Hematopoietic multipotent progenitor cell treated with erythropoietin and hydrocortisone succinate and interleukin-3 and kit ligand, for 8 days (in vitro differentiated cells): ENCODE measurements around the gene ASAP3.

Experiments
- DNase-seq: peaks from one replicate; pipeline ENCODE4 v3.0.0-alpha.2; 2015

ASAP3 gene

GRCh38 chr1:23422241-23422877 is 61.6 kb downstream of the ASAP3 start:
- peak; percentile 88 for DNase-seq

GRCh38 chr1:23421753-23422240 is 62.2 kb downstream of the ASAP3 start:
- peak; percentile 39 for DNase-seq

- DNase-seq: no peak
Observed at GRCh38 chr1:23421343-23421742, 62.6 kb downstream of the ASAP3 start.

- no peak for DNase-seq
Observed at GRCh38 chr1:23420778-23421177, 63.2 kb downstream of the ASAP3 start.

- no peak for DNase-seq
Observed at GRCh38 chr1:23419180-23419579, 64.8 kb downstream of the ASAP3 start.

- DNase-seq: peak; percentile 79
Observed at GRCh38 chr1:23417570-23417969, 66.4 kb downstream of the ASAP3 start.

- no peak for DNase-seq
Observed at GRCh38 chr1:23416964-23417363, 67.0 kb downstream of the ASAP3 start.

GRCh38 chr1:23408797-23409290 is 75.1 kb downstream of the ASAP3 start:
- no peak for DNase-seq

GRCh38 chr1:23407016-23407630 is 76.9 kb downstream of the ASAP3 start:
- DNase-seq: no peak

GRCh38 chr1:23405946-23406345 is 78.0 kb downstream of the ASAP3 start:
- DNase-seq: no peak

GRCh38 chr1:23403735-23404486 is 80.1 kb downstream of the ASAP3 start:
- peak; percentile 97 for DNase-seq

GRCh38 chr1:23403355-23403734 is 80.6 kb downstream of the ASAP3 start:
- no peak for DNase-seq

- peak; percentile 23 for DNase-seq
Observed at GRCh38 chr1:23403038-23403336, 81.0 kb downstream of the ASAP3 start.

GRCh38 chr1:23402286-23403037 is 81.5 kb downstream of the ASAP3 start:
- DNase-seq: no peak

- DNase-seq: no peak
Observed at GRCh38 chr1:23401313-23401712, 82.7 kb downstream of the ASAP3 start.

- no peak for DNase-seq
Observed at GRCh38 chr1:23400324-23401114, 83.5 kb downstream of the ASAP3 start.

- no peak for DNase-seq
Observed at GRCh38 chr1:23399229-23399628, 84.8 kb downstream of the ASAP3 start.

GRCh38 chr1:23397908-23398307 is 86.1 kb downstream of the ASAP3 start:
- no peak for DNase-seq

GRCh38 chr1:23396380-23396779 is 87.6 kb downstream of the ASAP3 start:
- DNase-seq: no peak

GRCh38 chr1:23395849-23396248 is 88.1 kb downstream of the ASAP3 start:
- no peak for DNase-seq

GRCh38 chr1:23395154-23395724 is 88.7 kb downstream of the ASAP3 start:
- no peak for DNase-seq

GRCh38 chr1:23394684-23395083 is 89.3 kb downstream of the ASAP3 start:
- DNase-seq: no peak
